GM19328 (cell line): ENCODE data around the gene SPN.
"Not testable (repeated sequence)": the region's sequence is repeated elsewhere in the genome, so short reads cannot be mapped to it uniquely, and the experiment has no call there.

Source experiments
- ATAC-seq: cut with Tn5 transposase; IDR thresholded peaks from one replicate; pipeline ENCODE4 v1.9.1; 2021; ENCODE audit warnings: mild to moderate bottlenecking, moderate library complexity; ENCODE audit not compliant: unreplicated experiment

The SPN gene, protein sequence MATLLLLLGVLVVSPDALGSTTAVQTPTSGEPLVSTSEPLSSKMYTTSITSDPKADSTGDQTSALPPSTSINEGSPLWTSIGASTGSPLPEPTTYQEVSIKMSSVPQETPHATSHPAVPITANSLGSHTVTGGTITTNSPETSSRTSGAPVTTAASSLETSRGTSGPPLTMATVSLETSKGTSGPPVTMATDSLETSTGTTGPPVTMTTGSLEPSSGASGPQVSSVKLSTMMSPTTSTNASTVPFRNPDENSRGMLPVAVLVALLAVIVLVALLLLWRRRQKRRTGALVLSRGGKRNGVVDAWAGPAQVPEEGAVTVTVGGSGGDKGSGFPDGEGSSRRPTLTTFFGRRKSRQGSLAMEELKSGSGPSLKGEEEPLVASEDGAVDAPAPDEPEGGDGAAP

DNA sequence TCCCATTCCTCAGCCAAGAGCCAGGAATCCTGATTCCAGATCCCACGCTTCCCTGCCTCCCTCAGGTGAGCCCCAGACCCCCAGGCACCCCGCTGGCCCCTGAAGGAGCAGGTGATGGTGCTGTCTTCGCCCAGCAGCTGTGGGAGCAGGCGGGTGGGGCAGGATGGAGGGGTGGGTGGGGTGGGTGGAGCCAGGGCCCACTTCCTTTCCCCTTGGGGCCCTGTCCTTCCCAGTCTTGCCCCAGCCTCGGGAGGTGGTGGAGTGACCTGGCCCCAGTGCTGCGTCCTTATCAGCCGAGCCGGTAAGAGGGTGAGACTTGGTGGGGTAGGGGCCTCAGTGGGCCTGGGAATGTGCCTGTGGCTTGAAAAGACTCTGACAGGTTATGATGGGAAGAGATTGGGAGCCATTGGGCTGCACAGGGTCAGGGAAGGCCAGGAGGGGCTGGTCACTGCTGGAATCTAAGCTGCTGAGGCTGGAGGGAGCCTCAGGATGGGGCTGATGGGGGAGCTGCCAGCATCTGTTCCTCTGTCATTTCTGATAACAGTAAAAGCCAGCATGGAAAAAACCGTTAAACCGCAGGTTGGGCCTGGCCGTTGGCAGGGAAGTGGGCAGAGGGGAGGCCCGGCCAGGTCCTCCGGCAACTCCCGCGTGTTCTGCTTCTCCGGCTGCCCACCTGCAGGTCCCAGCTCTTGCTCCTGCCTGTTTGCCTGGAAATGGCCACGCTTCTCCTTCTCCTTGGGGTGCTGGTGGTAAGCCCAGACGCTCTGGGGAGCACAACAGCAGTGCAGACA is at the start of gene SPN:
Gene SPN (plus strand): TSS at position 232 of the 791 bp plus-strand sequence. CDS start 482 bp downstream, at position 714.
- no peak for ATAC-seq

- peak; percentile 46 for ATAC-seq
Measured at GRCh38 chr16:29613307-29614057, 49.6 kb upstream of the SPN start.

DNA sequence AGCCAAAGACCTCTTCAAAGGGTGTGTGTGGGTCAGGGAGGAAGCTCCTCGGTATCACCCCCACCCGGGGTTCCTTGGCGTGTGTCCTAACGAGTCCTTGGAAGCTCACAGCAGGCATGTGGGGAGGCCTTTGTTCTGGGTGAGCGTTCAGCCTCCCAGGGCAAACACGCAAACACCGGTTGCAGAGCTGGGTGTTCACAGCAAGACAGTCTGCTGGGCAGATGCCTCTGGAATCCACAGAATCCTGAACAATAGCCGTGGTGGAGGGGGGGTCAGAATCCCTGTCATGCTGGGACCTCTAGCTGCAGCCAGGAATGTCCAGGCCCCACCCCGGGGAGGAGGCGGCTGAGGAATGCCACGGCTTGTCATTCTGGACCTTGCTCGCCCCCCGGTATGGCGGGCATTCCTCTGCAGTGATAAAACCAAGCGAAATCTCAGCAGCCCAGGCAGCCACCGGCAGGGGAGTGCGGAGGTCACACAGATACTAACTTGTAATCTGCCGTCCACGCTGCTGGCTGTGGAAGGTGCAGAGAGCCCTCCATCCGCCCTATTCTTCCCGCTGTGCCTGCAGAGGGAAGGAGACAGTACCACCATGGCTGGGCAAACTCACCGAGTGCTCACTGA is 48.2 kb upstream of the SPN start:
- not testable (repeated sequence) for ATAC-seq

GRCh38 chr16:29616127-29616526 is 46.9 kb upstream of the SPN start:
- not testable (repeated sequence) for ATAC-seq

- not testable (repeated sequence) for ATAC-seq
Measured at GRCh38 chr16:29620591-29620990, 42.5 kb upstream of the SPN start.

DNA sequence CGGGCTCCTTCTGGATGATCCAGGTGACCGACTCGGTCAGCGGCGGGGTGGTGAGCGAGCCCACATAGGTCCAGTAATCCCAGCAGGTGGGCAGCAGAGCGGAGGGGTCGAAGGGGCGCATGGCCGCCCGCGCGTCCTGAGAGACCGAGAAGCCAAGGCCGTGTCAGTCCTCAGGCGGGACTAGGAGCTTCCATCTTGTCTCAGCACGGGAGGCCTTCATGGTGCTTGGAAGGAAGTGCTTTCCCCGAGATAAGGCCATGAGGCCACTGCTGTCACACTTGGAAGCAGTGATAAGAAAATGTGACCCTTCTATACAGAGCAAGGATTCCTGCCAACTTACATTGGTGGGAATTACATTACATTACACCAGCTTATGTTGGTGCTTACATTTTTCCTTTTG is 40.3 kb upstream of the SPN start:
- not testable (repeated sequence) for ATAC-seq

DNA sequence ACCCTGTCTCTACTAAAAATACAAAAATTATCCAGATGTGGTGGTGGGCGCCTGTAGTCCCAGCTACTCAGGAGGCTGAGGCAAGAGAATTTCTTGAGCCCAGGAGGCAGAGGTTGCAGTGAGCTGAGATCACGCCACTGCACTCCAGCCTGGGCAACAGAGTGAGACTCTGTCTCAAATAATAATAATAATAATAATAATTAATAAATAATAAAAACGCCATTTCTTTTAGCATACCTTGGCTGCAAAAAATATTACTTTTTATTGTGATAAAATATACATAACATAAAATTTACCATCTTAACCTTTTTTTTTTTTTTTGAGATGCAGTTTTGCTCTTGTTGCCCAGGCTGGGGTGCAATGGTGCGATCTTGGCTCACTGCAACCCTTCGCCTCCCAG is 39.8 kb upstream of the SPN start:
- not testable (repeated sequence) for ATAC-seq

DNA sequence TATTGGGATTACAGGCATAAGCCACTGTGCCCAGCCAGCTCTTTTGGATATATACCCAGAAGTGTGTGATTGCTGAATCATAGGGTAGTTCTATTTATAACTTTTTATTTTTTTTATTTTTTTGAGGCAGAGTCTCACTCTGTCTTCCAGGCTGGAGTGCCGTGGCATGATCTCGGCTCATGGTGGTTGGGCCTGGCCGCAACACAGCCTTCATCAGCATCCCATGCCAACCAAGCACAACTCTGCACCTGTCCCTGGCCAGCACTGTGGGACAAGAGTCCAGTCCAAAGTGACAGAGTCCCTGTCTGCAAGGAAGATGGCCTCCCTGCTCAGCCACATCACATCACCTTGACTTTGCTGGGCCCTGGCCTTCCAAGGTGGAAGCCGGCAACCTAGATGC is 37.9 kb upstream of the SPN start:
- ATAC-seq, result not testable (repeated sequence)

- not testable (repeated sequence) for ATAC-seq
Measured at GRCh38 chr16:29626778-29627331, 36.2 kb upstream of the SPN start.

DNA sequence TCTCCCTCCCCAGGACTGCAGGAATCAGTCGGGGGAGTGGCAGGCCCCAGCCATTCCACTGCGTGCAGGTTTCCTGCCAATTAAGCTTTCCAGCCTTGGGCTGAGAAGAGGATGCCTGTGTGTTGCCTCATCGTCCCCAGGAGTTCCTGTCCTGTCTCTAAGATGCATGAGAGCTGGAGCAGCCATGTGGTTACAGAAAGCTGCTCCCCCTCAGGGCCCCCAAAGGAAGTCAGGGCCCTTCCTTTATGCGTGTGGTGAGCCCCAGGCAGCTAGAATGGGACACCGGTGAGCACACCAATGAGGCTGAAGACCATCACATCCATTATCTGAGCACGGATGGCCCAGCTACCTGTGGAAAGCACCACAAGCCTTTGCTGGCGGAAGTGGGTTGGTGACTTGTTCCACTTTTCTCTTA is 35.4 kb upstream of the SPN start:
- not testable (repeated sequence) for ATAC-seq

GRCh38 chr16:29628707-29629106 is 34.3 kb upstream of the SPN start:
- not testable (repeated sequence) for ATAC-seq

GRCh38 chr16:29629318-29629717 is 33.7 kb upstream of the SPN start:
- not testable (repeated sequence) for ATAC-seq

DNA sequence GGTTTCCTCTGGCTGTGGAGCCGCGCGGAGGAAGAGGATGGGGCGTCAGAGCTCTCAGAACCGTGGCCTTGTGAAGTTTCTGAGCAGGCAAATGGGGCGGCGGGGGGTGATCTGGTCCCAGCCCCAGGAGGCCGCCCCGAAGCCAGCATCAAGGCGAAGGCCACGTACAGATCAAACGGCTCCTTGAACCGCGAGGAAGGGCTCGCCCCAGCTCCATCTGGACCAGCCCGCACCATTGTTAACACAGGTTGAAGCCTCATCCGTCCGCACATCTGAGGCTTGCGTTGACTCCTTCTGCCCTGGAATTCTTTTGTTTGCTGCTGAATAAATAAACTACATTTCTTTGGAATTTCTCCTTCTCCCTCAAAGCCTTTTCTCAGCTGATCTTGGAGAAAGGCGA is 31.4 kb upstream of the SPN start:
- not testable (repeated sequence) for ATAC-seq

DNA sequence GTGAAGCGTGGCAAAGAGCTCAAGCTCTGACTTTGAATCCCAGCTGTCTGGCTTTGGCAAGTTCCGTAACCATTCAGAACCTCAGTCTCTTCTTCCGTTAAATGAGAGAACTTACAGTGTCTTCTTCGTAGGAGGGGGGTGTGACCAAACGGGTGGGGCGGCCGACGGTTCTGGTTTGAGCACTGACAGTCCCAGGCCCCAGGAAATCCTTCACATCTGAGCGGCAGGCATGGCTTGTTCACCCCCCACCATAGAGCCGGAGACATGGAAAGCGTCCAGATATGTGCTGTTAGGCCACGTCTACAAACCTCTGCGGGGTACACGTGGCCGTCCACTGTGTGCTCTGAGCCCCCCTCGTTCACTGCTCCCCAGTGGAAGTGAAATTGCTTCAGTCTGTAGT is 27.1 kb upstream of the SPN start:
- ATAC-seq, result not testable (repeated sequence)

DNA sequence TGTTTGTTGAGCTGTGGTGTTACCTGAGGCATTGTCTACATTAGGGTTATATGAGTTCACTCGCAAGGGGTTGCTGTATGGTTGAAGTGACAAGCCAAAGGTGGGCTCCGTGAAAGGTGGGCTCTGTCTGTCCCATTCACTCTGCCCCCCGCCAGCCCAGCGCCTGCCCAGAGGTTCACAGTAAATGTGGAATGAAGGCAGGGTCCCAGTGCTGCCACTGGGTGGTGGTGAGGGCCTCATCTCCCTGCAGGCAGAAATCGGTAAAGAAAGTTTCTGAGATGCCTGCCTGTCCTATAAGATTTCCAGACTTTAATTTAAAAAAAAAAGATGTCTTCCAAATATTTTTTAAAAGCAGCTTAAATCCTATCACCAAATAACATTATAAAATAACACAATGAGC is 26.7 kb upstream of the SPN start:
- ATAC-seq, result not testable (repeated sequence)

- ATAC-seq, result not testable (repeated sequence)
Measured at GRCh38 chr16:29638751-29639150, 24.3 kb upstream of the SPN start.

GRCh38 chr16:29641561-29641960 is 21.5 kb upstream of the SPN start:
- no peak for ATAC-seq

DNA sequence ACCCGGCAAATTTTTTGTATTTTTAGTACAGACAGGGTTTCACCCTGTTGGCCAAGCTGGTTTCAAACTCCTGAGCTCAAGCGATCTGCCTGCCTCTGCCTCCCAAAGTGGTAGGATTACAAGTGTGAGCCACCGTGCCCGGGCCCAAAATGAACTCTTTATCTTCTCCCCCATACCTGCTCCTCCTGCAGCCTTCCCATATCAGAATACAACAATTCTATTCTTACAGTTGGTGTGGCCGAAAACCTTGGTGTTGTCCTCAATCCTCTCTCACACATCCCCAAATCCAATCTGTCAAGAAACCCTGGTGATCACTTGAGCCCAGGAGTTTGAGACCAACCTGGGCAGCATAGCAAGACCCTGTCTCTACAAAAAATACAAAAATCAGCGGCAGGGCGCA is 19.5 kb upstream of the SPN start:
- no peak for ATAC-seq

GRCh38 chr16:29644338-29644857 is 18.6 kb upstream of the SPN start:
- no peak for ATAC-seq
